GM21529 (cell line): ENCODE measurements around the gene TMEM117.
"Not testable (repeated sequence)": the region's sequence is repeated elsewhere in the genome, so short reads cannot be mapped to it uniquely, and the experiment has no call there.

Source experiments
- ATAC-seq: cut with Tn5 transposase; IDR thresholded peaks from one replicate; pipeline ENCODE4 v1.9.1; 2021; ENCODE audit not compliant: unreplicated experiment

Gene TMEM117

GRCh38 chr12:44017216-44017615, 181.3 kb downstream of the TMEM117 start:
- no peak for ATAC-seq

GRCh38 chr12:44019118-44019517, 183.2 kb downstream of the TMEM117 start:
- no peak for ATAC-seq

- no peak for ATAC-seq
Measured at GRCh38 chr12:44020555-44020954, 184.7 kb downstream of the TMEM117 start.

GRCh38 chr12:44021471-44021971, 185.6 kb downstream of the TMEM117 start:
- peak; percentile 89 for ATAC-seq

- no peak for ATAC-seq
Measured at GRCh38 chr12:44025499-44025898, 189.6 kb downstream of the TMEM117 start.

- no peak for ATAC-seq
Measured at GRCh38 chr12:44026046-44026445, 190.2 kb downstream of the TMEM117 start.

- not testable (repeated sequence) for ATAC-seq
Measured at GRCh38 chr12:44026926-44027325, 191.0 kb downstream of the TMEM117 start.

- no peak for ATAC-seq
Measured at GRCh38 chr12:44029194-44029593, 193.3 kb downstream of the TMEM117 start.

- ATAC-seq: no peak
Measured at GRCh38 chr12:44031472-44032185, 195.7 kb downstream of the TMEM117 start.

- no peak for ATAC-seq
Measured at GRCh38 chr12:44034906-44035305, 199.0 kb downstream of the TMEM117 start.

- ATAC-seq: no peak
Measured at GRCh38 chr12:44036875-44037443, 201.1 kb downstream of the TMEM117 start.

GRCh38 chr12:44038411-44038810, 202.5 kb downstream of the TMEM117 start:
- ATAC-seq: no peak

GRCh38 chr12:44044491-44044890, 208.6 kb downstream of the TMEM117 start:
- ATAC-seq: not testable (repeated sequence)

GRCh38 chr12:44046732-44047417, 211.0 kb downstream of the TMEM117 start:
- no peak for ATAC-seq

GRCh38 chr12:44052554-44052953, 216.7 kb downstream of the TMEM117 start:
- no peak for ATAC-seq

GRCh38 chr12:44053549-44054127, 217.8 kb downstream of the TMEM117 start:
- ATAC-seq: no peak

GRCh38 chr12:44054281-44054680, 218.4 kb downstream of the TMEM117 start:
- ATAC-seq: no peak

- no peak for ATAC-seq
Measured at GRCh38 chr12:44058366-44058765, 222.5 kb downstream of the TMEM117 start.

GRCh38 chr12:44059476-44059875, 223.6 kb downstream of the TMEM117 start:
- no peak for ATAC-seq

- no peak for ATAC-seq
Measured at GRCh38 chr12:44063671-44064070, 227.8 kb downstream of the TMEM117 start.

GRCh38 chr12:44076871-44077270, 241.0 kb downstream of the TMEM117 start:
- ATAC-seq: no peak

GRCh38 chr12:44077294-44077693, 241.4 kb downstream of the TMEM117 start:
- ATAC-seq: no peak
